ENCODE measurements around the gene P2RX1. TPM values are rescaled to one million over a fixed set of nuclear protein-coding genes. Genes with fewer than 3 reads are reported as not detected.

P2RX1 gene
- total and polyA plus RNA-seq, 12 donors, result 0.27 to 2.6 (median 0.49) TPM

DNA sequence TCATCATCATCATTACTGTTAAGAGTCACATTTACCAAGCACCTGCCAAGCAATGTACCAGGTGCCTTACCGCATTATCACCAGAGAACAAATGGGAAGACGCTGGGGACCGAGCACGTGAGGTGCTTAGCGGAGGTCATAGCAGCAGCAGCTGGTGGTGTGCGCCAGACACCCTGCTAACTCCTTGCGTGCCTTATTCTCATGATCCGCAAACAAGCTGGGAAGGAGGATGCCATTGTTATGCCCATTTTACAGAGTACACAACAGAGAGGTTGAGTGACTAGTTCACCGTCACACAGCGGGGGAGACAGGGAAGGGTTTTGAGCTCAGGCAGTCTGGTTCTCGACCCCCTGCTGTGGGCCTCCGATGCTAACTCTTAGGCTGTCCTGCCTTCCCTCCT is 40.7 kb upstream of the P2RX1 start:
- 96% methylated on average over 12 of the region's 12 CpGs for WGBS, 2 donors
- H3K36me3 ChIP-seq, result peaks cover 0 to 6% (median 0%) of the 10 kb centered on the region in 9 donors
- no peaks in the 10 kb centered on the region for H3K9me3 ChIP-seq
- intact Hi-C loops (cut with DNase I), result no loop called here
- no peak for DNase-seq
- no peak overlapping the region for H3K4me3 ChIP-seq
- H3K27me3 ChIP-seq, result peaks cover 0 to 8% (median 0%) of the 10 kb centered on the region in 7 donors
- H3K27ac ChIP-seq, result no peak overlapping the region
- peaks cover 6 to 39% (median 25%) of the 10 kb centered on the region in 9 donors for H3K4me1 ChIP-seq
- no peak for ATAC-seq
- TF ChIP-seq, protein P1, sequence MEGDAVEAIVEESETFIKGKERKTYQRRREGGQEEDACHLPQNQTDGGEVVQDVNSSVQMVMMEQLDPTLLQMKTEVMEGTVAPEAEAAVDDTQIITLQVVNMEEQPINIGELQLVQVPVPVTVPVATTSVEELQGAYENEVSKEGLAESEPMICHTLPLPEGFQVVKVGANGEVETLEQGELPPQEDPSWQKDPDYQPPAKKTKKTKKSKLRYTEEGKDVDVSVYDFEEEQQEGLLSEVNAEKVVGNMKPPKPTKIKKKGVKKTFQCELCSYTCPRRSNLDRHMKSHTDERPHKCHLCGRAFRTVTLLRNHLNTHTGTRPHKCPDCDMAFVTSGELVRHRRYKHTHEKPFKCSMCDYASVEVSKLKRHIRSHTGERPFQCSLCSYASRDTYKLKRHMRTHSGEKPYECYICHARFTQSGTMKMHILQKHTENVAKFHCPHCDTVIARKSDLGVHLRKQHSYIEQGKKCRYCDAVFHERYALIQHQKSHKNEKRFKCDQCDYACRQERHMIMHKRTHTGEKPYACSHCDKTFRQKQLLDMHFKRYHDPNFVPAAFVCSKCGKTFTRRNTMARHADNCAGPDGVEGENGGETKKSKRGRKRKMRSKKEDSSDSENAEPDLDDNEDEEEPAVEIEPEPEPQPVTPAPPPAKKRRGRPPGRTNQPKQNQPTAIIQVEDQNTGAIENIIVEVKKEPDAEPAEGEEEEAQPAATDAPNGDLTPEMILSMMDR (IDR thresholded peaks at IDR 0.05), result no peak

- Histone ChIP-seq H3K4me3 (no peak overlapping the region), H3K4me1 (peaks cover 6 to 35% (median 25%) of the 10 kb centered on the region in 9 donors), H3K27me3 (peaks cover 0 to 2% (median 0%) of the 10 kb centered on the region in 7 donors), H3K9me3 (no peaks in the 10 kb centered on the region), H3K36me3 (peaks cover 0 to 6% (median 0%) of the 10 kb centered on the region in 9 donors), H3K27ac (peak overlapping the region in 1 of 10 donors; percentile 9)
- TF ChIP-seq, protein P1 (IDR thresholded peaks at IDR 0.05), result no peak
- intact Hi-C loops (cut with DNase I), result no loop called here
- WGBS, 2 donors, result 78% methylated on average over 15 of the region's 15 CpGs
- no peak for DNase-seq
- ATAC-seq, result no peak
Measured at GRCh38 chr17:3956327-3956957, 40.2 kb upstream of the P2RX1 start.

- no peaks in the 10 kb centered on the region for H3K9me3 ChIP-seq
- whole genome bisulfite sequencing, 2 donors, result 82 to 88% methylated on average over 10 of the region's 10 CpGs
- ATAC-seq (peak in 2 of 8 donors; percentile 16 to 19), DNase-seq (no peak)
- H3K4me3 ChIP-seq, result no peak overlapping the region
- H3K27me3 ChIP-seq, result no peaks in the 10 kb centered on the region
- peaks cover 6 to 27% (median 18%) of the 10 kb centered on the region in 9 donors for H3K4me1 ChIP-seq
- TF ChIP-seq, protein P1 (IDR thresholded peaks at IDR 0.05), result no peak
- peak overlapping the region in 6 of 10 donors; percentile 5 to 67 (median 42) for H3K27ac ChIP-seq
- intact Hi-C loops (cut with DNase I), result loop anchor here in 1 of 10 donors (2.0 kb wide), 1 partner anchor 55 kb away; no protein-coding TSS in a partner anchor
- peaks cover 0 to 13% (median 0%) of the 10 kb centered on the region in 9 donors for H3K36me3 ChIP-seq
Measured at GRCh38 chr17:3955673-3955988, 39.4 kb upstream of the P2RX1 start.

DNA sequence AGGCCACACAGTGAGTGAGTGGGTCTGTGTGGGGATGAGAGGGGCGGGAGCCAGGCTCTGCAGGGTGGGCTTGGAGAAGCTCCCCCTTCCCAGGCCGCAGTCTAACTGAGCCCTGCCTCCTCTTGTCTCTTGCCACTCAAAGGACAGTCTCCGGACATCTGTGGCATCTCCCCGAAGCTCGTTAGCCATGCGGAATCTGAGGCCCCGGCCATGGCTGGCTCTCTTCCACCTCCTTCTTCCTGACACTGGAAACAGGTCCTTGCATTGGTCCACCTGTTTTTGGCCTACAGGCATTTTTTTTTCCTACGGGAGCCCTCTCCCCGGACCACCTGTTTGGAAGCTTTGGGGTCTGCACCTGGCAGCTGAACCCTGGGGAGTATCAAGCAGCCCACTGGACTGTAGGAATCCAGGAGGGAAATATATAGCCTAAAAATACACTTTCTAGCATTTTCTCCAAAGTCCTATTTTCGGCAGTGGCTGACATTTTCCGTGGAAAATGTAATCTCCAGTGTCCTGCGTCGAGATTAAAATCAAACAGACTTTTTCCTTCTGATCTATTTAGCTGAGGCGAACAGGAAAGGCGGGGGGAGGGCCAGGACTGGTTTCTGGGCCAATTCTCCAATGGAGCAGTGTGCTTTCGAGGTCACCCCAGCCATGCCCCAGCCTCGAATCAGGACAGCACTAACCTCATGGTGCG is 38.9 kb upstream of the P2RX1 start:
- Histone ChIP-seq H3K36me3 (peaks cover 0 to 18% (median 0%) of the 10 kb centered on the region in 9 donors), H3K9me3 (no peaks in the 10 kb centered on the region), H3K4me1 (peaks cover 4 to 22% (median 14%) of the 10 kb centered on the region in 9 donors), H3K27me3 (no peaks in the 10 kb centered on the region), H3K4me3 (no peak overlapping the region), H3K27ac (peak overlapping the region in 7 of 10 donors; percentile 5 to 67 (median 55))
- intact Hi-C loops (cut with DNase I), result loop anchor here in 1 of 10 donors (2.0 kb wide), 1 partner anchor 56 kb away; no protein-coding TSS in a partner anchor
- WGBS, 2 donors, result 54 to 66% methylated on average over 18 of the region's 18 CpGs
- TF ChIP-seq, protein P1 (IDR thresholded peaks at IDR 0.05), result no peak
- DNase-seq, result no peak
- peak in 3 of 8 donors; percentile 35 to 66 (median 54) for ATAC-seq
